Measurements from ENCODE around the gene MAP3K21.

Gene MAP3K21

GRCh38 chr1:233360525-233361102, 33.1 kb downstream of the MAP3K21 start:
- no peak for DNase-seq

DNA sequence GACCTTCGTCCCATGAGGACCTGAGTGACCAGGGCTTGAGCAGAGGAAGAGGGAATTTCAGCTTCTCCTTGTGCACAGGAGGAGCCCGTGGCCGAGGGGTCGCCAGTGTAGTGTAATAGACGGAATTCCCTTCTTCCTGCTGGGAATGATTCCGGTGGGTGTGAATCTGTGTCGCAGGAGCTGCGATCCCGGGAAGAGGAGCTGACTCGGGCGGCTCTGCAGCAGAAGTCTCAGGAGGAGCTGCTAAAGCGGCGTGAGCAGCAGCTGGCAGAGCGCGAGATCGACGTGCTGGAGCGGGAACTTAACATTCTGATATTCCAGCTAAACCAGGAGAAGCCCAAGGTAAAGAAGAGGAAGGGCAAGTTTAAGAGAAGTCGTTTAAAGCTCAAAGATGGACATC, 34.4 kb downstream of the MAP3K21 start:
- DNase-seq = no peak

GRCh38 chr1:233362743-233363142, 35.2 kb downstream of the MAP3K21 start:
- DNase-seq = no peak

DNA sequence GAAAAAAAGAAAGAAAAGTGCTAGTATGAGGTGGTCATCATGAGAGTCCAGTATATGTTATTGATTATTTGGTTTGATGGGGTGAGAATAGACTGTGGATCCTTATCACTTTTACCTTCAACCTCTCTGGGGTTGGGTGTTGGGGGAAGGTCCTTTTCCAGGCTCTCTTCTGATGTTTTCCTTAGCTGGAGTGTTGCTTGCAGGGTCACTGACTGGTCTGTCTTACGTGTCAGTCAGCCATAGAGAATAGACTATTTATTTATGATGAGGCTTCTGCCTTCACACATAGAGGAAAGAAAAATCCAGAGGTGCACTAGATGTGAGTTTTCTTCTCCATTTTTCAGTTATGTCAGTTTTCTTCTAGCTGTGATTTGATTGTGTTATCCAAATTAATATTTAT, 36.5 kb downstream of the MAP3K21 start:
- DNase-seq = no peak

GRCh38 chr1:233364695-233365539, 37.4 kb downstream of the MAP3K21 start:
- peak; percentile 28 for DNase-seq

DNA sequence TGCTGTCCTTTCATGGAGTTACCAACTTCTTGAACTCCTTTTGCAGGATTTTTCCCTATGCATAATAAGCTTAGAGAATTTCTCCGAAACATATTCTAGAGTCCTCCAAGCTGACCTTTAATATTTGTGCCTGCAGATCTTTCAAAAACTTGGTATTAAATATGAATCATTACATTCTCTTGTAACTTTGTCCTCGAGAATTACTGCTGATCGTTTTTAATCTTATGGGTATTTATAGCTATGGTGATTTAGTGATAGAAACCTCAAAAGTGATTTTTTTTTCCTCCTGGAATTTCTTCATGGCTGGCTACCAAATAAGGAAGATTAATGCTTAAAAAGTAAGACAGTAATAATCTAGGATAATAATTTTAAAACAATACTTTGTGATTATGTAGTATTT, 39.1 kb downstream of the MAP3K21 start:
- no peak for DNase-seq

GRCh38 chr1:233367057-233367803, 39.7 kb downstream of the MAP3K21 start:
- no peak for DNase-seq

GRCh38 chr1:233368106-233368788, 40.7 kb downstream of the MAP3K21 start:
- no peak for DNase-seq

DNA sequence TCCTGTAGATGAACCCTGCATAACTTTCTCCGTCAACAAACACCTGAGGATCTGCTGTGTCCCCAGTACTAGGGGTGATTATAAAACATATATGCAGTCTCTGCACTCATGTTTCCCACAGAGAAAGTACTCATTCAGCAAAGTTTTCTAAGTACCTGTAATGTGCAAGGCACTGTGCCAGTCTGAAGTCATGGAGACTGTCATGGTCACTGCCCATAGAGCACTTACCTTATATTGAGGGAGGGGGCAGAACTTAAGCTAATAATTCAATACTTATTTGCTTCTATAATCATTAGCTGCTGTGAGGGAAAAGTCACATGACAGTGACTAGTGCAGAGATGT, 41.2 kb downstream of the MAP3K21 start:
- DNase-seq = no peak

DNA sequence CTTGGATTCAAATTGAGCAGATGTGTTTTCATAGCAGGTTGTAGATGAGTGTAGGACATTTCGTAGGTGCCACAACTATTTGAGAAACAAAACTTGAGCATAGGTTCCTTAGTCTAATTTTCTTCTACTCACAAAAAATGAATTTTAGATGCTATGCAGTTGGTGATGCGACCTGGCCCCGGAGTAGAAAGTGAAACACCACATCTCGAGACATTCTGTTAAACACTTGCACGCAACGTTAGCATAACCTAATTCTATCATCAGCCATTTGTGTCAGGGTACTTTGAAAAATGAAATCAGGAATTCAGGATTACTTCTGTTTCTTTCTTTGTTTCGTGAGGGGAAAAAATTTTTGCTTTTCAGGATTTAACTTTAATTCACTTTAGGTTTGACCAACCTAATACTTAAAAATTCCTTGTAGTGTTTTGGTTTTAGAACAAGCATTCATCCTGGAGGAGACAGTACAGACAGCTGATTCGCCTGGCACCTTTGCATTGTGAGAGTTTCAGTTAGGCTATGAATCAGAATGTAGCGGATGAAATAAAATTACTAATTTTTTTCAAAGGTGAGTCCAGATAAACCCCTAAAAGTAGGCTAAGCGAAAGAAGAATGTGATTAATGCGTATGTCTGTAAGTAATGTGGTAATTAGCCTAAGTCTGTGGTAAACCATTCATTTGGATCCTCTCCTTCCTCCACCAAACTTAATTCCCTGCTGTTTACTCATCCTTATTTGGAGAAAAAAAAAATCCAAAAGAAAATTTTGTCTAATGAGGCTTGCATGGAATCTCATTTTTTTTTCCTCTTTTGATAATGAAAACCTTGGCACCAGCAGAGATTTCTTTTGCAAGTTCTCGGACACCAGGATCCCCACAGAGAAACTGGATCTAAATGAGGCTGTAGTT, 44.9 kb downstream of the MAP3K21 start:
- DNase-seq = no peak

DNA sequence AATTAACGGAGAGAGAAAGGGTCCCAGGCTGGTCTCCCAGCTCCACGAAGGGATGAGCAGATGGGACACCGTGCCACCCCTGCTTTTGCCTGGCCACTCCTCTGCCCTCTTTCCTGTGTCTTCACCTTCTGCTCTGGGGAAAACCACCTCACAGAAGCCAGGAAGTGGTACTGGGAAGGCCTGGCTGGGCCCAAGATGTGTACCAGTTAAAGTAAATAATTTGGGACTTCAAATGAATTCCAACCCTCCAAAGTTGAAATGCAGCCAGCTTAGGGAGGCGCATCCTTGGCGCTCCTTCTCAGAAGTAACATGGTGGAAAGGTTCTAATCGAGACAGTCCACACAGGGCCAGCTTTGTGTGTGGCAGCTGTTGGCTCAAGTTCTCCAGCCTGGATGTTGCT, 45.7 kb downstream of the MAP3K21 start:
- DNase-seq = no peak

- no peak for DNase-seq
Measured at GRCh38 chr1:233375653-233376052, 48.1 kb downstream of the MAP3K21 start.

GRCh38 chr1:233376382-233377110, 49.0 kb downstream of the MAP3K21 start:
- no peak for DNase-seq

DNA sequence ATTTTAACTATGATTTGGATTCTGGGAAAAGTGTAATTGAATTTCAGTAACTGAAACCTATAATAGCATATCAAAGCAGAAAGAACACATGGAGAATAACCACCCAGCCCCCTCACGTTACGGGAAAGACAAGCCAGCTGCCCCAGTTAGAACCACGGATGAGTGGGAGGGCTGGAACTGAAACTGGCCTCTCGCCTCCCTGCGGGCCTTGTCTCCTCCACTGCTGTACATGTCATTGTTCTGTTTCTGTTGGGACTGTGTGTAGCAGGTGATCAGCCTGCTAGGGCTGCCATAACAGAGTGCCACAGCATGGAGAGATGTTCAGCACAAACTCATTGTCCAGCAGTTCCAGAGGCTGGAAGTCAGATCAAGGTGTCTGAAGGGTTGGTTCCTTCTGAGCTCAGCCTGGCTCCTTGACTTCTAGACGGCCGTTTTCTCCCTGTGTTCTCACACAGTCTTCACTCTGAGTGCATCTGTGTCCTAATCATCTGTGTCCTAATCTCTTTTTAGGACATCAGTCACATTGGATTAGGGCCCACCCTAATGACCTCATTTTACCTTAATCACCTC, 52.4 kb downstream of the MAP3K21 start:
- no peak for DNase-seq

DNA sequence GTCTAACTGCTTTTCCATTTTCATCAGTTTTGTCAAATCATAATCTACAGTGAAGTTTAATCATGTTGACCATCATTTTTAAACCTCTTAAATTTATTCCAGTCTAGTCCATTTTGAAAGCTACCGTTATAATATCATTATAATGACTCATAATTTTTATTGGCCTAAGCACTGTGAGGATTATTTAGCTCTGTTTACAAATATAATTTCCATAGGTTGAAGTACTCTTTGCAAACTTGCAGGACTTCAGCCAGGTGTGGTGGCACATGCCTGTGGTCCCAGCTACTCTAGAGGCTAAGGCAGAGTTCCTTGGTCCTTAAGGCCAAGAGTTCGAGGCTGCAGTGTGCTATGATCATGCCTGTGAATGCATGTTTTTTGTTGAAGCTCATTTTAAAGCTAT, 54.3 kb downstream of the MAP3K21 start:
- DNase-seq = no peak

GRCh38 chr1:233383984-233384383, 56.5 kb downstream of the MAP3K21 start:
- DNase-seq = no peak

- DNase-seq = no peak
Measured at GRCh38 chr1:233386336-233386735, 58.8 kb downstream of the MAP3K21 start.

GRCh38 chr1:233387585-233387984, 60.1 kb downstream of the MAP3K21 start:
- no peak for DNase-seq

DNA sequence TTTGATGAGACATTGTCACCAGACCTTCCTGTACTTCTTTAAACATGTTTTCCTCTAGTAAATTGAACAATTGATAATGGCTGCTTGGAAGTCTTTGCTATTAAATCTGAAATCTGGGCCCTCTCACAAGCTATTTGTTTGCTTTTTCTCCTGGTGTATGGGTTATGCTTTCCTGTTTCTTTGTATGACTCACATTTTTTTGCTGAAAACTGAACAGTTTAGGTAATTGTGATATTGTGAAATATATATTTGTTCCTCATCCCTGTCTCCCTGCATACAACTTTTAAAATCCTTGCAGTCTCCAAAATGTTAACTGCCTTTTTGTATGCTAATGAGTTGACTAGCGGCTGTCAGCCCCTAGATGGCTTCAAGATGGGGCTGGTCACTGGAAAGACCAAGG, 61.6 kb downstream of the MAP3K21 start:
- DNase-seq = peak; percentile 10

- no peak for DNase-seq
Measured at GRCh38 chr1:233389893-233390292, 62.4 kb downstream of the MAP3K21 start.

All from suppressor macrophage treated with lipopolysaccharide for 4 hours (primary cell).